ENCODE data around the gene MCRIP2.

DNA sequence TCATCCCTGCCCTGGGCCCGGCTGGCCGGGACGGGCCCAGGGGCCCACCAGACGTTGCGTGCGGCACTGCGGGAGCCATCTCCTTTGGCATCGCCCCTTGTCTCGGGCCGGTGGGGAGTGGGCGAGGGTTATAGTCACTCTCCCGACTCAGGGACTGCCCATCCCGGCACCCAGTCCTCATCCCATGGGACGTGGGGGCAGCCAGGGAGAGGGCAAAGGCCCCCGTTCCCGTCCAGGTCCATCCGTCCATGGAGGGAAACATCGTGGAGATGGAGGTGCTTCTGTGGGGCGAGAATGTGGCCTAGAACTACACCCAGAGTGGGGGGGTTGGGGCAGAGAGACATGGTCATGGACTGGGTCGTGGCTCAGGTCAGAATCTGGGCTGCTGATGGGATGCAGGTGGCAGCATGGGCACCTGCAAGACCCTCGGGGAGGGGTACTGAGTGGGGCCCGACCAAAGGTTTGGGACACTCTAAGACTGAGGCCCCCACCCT is 5.1 kb downstream of the MCRIP2 start:
- TF ChIP-seq POLR2A (IDR thresholded peaks at IDR 0.05; ENCODE audit: low read depth, low read length) (no peak), POU2F2 (IDR thresholded peaks at IDR 0.05; ENCODE audit: low read depth, low read length) (no peak), POLR2AphosphoS5 (IDR thresholded peaks at IDR 0.05; ENCODE audit: low read depth, low read length) (0 out of 2 replicates have a peak, but pooled peaks have one; percentile 33), TAF1 (IDR thresholded peaks at IDR 0.05; ENCODE audit: low read depth, low read length) (no peak)
